Measurements from ENCODE around the gene YBX1.

DNA sequence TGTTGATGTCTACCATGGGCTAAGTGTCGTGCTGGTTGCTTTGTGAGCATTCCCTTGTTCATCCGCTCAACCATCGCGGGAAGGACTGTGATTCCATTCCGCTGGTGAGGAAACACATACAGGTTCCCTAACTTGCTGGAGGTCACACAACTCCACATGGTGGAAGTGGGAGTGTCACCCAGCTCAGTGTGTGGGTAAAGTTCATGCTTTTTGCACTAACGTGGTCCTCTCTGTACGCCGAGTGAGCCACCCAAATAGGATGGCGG lies 61.9 kb downstream of the YBX1 start:
- TF ChIP-seq, protein P1, sequence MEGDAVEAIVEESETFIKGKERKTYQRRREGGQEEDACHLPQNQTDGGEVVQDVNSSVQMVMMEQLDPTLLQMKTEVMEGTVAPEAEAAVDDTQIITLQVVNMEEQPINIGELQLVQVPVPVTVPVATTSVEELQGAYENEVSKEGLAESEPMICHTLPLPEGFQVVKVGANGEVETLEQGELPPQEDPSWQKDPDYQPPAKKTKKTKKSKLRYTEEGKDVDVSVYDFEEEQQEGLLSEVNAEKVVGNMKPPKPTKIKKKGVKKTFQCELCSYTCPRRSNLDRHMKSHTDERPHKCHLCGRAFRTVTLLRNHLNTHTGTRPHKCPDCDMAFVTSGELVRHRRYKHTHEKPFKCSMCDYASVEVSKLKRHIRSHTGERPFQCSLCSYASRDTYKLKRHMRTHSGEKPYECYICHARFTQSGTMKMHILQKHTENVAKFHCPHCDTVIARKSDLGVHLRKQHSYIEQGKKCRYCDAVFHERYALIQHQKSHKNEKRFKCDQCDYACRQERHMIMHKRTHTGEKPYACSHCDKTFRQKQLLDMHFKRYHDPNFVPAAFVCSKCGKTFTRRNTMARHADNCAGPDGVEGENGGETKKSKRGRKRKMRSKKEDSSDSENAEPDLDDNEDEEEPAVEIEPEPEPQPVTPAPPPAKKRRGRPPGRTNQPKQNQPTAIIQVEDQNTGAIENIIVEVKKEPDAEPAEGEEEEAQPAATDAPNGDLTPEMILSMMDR (conservative IDR thresholded peaks at IDR 0.05; ENCODE audit: low read depth, low read length): no peak
- TF ChIP-seq EZH2phosphoT487 (IDR thresholded peaks at IDR 0.05; ENCODE audit: borderline replicate concordance, low read length): no peak
- TF ChIP-seq EZH2 (IDR thresholded peaks at IDR 0.05; ENCODE audit: low read length, unreplicated experiment): no peak
